Right atrium auricular region (tissue), 2 donors: ENCODE results near the gene DRGX. TPM values are rescaled to one million over a fixed set of nuclear protein-coding genes. Genes with fewer than 3 reads are reported as not detected.

Experiments
- DNase-seq: peaks from one replicate; pipeline ENCODE4 v3.0.0-alpha.2; 2019; ENCODE audit warnings: low spot score
- H3K27ac ChIP-seq, 2 donors: fragments of 200-600 bp; sonication (generic); 1 replicate in 1 of 2; 2 replicates in 1 of 2; pipeline ENCODE4 v1.5.1; 2016 to 2019
- H3K27me3 ChIP-seq, 2 donors: fragments of 200-600 bp; sonication (generic); one replicate each; pipeline versions ENCODE4 v1.5.1 to v1.6.0; 2017 to 2019
- H3K36me3 ChIP-seq: fragments of 200-600 bp; sonication (generic); one replicate; pipeline ENCODE4 v1.5.1; 2016
- H3K4me1 ChIP-seq, 2 donors: fragments of 200-600 bp; sonication (generic); one replicate each; pipeline versions ENCODE4 v1.5.1 to v1.6.0; 2017 to 2019
- H3K4me3 ChIP-seq, 2 donors: fragments of 200-600 bp; sonication (generic); 1 replicate in 1 of 2; 2 replicates in 1 of 2; pipeline ENCODE4 v1.5.1; 2017 to 2019; ENCODE audit warnings: mild to moderate bottlenecking in 1 of 2, moderate library complexity in 1 of 2
- H3K9me3 ChIP-seq, 2 donors: fragments of 200-600 bp; sonication (generic); one replicate each; pipeline ENCODE4 v1.5.1; 2019
- CTCF ChIP-seq, 2 donors: fragments of 200-600 bp; sonication (generic); IDR thresholded peaks; one replicate each; pipeline ENCODE4 v1.5.1; 2019; ENCODE audit warnings: antibody characterized with exemption in 2 of 2
- total RNA-seq, 2 donors: library from RNA; depleted of rRNA; stranded (reverse); fragments of >200 nt; gene quantifications; one replicate each; pipeline ENCODE4 v1.1.0, GENCODE V29; 2016

DRGX gene
- total RNA-seq, 2 donors from 2014 or later = not detected

- H3K27ac ChIP-seq = no peak overlapping the region
- H3K27me3 ChIP-seq = no peaks in the 10 kb centered on the region
- TF ChIP-seq CTCF (IDR thresholded peaks at IDR 0.05) = no peak
- no peaks in the 10 kb centered on the region for H3K9me3 ChIP-seq
- DNase-seq = no peak
- H3K36me3 ChIP-seq = no peaks in the 10 kb centered on the region
- H3K4me1 ChIP-seq = peaks cover 0 to 18% of the 10 kb centered on the region in 2 donors
- H3K4me3 ChIP-seq = no peak overlapping the region
These were observed 30.6 kb downstream of the DRGX start for GRCh38 chr10:49365275-49365674.

- Histone ChIP-seq H3K9me3 (no peaks in the 10 kb centered on the region), H3K27me3 (no peaks in the 10 kb centered on the region), H3K27ac (no peak overlapping the region), H3K4me1 (peaks cover 0 to 23% of the 10 kb centered on the region in 2 donors), H3K4me3 (no peak overlapping the region), H3K36me3 (no peaks in the 10 kb centered on the region)
- TF ChIP-seq CTCF (IDR thresholded peaks at IDR 0.05) = no peak
- no peak for DNase-seq
These were observed 31.1 kb downstream of the DRGX start for GRCh38 chr10:49364747-49365146.

GRCh38 chr10:49364051-49364450, 31.8 kb downstream of the DRGX start:
- no peak for TF ChIP-seq CTCF (IDR thresholded peaks at IDR 0.05)
- DNase-seq = no peak

GRCh38 chr10:49363309-49364031, 32.4 kb downstream of the DRGX start:
- H3K9me3 ChIP-seq = no peaks in the 10 kb centered on the region
- H3K4me1 ChIP-seq = peaks cover 0 to 25% of the 10 kb centered on the region in 2 donors
- no peaks in the 10 kb centered on the region for H3K36me3 ChIP-seq
- peak; percentile 47 for DNase-seq
- no peak for TF ChIP-seq CTCF (IDR thresholded peaks at IDR 0.05)
- no peak overlapping the region for H3K27ac ChIP-seq
- no peak overlapping the region for H3K4me3 ChIP-seq
- H3K27me3 ChIP-seq = no peaks in the 10 kb centered on the region

More at GRCh38 chr10:49364051-49364450, 31.8 kb downstream of the DRGX start:
- no peaks in the 10 kb centered on the region for H3K9me3 ChIP-seq
- no peaks in the 10 kb centered on the region for H3K27me3 ChIP-seq
- H3K36me3 ChIP-seq = no peaks in the 10 kb centered on the region
- H3K4me1 ChIP-seq = peaks cover 0 to 25% of the 10 kb centered on the region in 2 donors
- H3K4me3 ChIP-seq = no peak overlapping the region
- no peak overlapping the region for H3K27ac ChIP-seq

GRCh38 chr10:49362596-49363260, 33.2 kb downstream of the DRGX start:
- no peak overlapping the region for H3K4me3 ChIP-seq
- no peak for TF ChIP-seq CTCF (IDR thresholded peaks at IDR 0.05)
- H3K36me3 ChIP-seq = no peaks in the 10 kb centered on the region
- peak; percentile 63 for DNase-seq
- H3K27ac ChIP-seq = no peak overlapping the region
- H3K9me3 ChIP-seq = peaks cover 0 to 3% of the 10 kb centered on the region in 2 donors
- no peaks in the 10 kb centered on the region for H3K27me3 ChIP-seq
- H3K4me1 ChIP-seq = peaks cover 0 to 25% of the 10 kb centered on the region in 2 donors
